DLD1 (cell line): ENCODE results near the gene SLCO3A1.

Source experiments
- in situ Hi-C: cut with HindIII; loops from 2 replicates; pipeline ENCODE4 v1.10.0; 2017; ENCODE audit warnings: low sequenced_read_pairs

The SLCO3A1 gene

DNA sequence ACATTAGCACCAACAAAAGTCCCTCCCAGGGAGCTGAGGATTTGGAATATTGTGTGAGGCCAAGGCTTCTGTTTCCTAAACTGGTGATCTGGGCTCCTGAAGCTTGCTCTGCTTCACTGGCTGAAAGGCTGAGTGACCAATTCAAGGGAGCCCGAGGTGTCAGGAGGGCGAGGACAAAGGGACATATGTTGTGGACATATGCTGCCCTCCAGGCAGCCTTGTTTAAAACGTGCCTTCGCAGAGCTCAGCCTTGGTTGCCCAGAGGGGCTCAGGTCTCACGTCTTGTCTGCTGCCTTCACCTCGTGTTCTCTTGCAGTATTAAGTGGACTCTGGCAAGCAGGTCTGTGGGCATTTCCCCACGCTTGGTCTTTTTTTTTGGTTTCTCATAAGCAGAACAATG, 7.0 kb downstream of the SLCO3A1 start:
- in situ Hi-C loops: no loop called here

DNA sequence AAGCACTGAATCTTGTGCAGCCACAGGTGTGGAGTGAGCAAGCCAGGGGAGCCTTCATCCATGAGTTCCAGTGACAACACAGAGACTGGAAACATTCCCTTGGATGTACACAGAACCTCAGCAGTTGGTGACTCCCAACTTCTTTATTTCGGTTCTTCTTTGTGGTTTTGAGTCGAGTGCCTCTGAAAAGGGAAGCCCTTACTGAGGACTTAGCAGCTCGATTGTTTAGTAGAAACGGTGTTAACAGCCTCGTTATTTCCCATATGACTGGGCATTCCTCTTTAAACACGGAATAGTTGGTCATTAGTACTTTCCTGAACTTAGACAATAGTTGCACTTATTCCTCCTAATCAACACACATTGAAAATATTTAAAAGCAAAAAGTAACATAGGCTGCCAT, 7.7 kb downstream of the SLCO3A1 start:
- in situ Hi-C loops: no loop called here

DNA sequence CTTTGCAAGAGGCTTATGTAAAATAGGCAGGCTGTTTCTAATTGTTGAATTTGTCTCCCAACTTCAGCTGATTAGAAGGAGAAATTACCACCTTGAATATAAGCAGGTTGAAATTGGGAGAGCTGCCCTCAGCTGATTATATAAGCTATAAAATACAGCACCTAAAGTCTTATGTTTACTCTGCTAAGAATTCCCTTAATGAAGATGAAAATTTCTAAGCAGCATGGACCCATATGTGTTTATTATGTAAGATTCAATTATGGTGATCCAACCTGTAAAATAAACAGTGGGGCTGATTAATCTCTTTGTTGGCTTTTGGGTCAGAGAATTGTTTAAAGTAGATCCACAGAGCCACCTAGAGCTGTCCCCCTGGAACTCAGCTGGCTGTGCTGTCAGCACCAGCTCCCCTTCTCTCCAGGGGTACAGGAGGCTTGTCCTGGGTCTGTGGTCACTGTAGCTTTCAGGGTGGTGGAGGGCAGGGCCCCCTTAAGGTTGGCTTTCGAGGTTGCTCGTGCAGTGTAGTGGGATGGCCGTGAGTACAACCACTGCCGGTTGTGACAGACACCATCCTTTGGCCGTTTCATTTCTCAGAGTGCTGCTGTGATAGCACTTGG, 9.5 kb downstream of the SLCO3A1 start:
- in situ Hi-C loops: no loop called here

DNA sequence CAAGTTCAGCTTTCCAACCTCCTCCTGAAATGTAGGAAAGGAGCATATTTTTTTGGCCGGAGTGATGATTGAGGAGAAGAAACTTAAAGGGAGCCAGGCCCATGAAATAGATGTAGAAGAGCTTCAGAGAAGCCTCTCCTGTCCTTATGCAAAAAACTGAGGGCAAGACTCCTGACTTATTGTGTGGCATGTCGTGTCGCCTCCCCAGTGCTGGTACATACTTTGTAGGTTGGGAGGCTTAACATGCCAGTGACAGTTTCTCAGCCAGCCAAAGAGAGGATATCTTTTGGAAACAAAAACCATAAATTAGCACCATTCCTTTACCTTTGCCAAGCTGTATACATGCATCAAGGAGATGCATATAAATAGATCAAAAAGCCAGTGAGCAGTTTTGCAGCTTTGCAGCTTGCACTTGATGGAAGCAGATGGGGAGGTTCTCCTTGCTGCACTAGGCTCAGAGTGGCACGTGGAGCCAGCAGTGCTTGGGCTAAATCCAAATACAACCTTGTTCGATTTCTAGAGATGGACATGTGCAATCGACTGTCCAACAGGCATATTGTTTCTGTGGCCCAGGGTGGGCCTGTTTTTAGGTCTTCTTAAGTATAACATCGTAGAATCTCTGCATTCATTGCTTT, 10.2 kb downstream of the SLCO3A1 start:
- in situ Hi-C loops: no loop called here

DNA sequence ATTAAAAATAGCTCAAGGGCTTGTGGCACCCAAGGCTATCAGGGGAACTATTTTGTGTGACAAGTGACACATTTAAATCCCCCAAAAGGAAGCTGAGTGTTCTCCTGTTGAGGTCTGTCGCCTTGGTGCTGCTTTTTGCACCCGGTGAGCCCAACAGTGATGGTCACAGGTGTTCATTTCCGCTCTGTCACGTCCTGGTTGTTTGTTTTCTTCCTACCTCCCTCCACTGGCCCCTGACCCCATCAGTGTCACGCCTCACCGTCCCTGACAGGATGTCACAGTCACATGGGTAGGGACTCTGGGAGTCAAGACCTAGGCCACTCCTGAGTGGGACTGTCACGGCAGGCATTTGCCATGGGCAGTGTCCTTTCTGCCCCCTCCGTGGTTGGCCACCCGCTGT, 11.2 kb downstream of the SLCO3A1 start:
- in situ Hi-C loops: no loop called here

DNA sequence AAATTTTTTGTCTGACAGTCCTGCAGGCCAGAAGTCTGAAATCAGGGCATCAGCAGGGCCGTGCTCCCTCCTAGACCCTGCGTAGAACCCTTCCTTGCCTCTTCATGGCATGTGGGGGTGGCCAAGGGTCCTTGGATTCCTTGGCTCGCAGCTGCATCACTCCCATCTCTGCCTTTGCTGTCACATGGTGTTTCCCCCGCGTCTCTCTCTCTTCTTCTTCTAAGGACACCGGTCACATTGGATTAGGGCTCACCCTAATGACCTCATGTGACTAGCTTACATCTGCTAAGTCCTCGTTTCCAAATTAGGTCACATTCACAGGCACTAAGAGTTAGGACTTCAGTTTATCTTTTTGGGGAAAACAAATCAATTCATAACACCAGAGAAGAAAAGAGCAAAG, 12.0 kb downstream of the SLCO3A1 start:
- in situ Hi-C loops: no loop called here

DNA sequence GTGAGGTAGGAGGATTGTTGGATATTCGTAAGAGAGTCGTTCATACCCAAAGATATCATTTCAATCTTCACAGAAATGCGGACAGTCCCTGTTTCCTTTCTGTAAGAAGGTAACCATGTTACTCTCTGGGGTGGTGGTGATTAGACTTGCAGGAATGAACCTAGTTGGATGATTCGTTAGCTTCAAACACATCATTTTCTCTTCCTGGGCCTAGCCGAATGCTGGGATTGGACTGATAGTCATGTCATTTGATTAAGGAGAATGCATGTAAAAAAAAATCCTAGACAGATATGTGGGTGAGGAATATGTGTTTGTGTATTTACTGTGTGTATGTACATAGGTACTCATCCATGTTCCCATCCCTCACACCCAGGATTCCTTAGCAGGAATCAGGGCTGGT, 12.4 kb downstream of the SLCO3A1 start:
- in situ Hi-C loops: no loop called here

DNA sequence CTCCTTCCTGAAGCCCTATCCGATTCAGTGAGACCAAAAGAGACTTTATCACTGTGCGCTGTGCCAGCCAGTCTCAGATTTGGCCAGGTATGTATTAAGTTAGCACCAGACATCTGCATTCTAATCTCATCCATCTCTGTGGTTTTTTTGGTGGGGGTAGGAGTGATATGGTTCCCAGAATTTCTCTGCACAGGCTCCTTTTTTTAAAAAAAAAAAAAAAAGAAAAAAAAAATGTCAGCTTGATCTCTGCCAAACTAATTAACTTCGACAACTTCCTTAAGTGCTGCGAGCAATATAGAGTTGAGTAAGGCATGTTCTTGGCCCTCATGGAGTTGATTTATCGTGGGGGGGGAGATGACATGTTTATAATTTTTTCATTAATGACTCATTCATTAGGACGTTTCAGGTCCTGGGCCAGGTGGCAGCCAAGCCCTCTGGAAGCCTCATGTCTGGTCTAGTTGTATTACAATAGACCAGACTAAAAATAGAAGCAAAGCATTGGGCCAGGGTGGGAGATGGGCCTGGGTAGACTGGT, 12.9 kb downstream of the SLCO3A1 start:
- in situ Hi-C loops: no loop called here

DNA sequence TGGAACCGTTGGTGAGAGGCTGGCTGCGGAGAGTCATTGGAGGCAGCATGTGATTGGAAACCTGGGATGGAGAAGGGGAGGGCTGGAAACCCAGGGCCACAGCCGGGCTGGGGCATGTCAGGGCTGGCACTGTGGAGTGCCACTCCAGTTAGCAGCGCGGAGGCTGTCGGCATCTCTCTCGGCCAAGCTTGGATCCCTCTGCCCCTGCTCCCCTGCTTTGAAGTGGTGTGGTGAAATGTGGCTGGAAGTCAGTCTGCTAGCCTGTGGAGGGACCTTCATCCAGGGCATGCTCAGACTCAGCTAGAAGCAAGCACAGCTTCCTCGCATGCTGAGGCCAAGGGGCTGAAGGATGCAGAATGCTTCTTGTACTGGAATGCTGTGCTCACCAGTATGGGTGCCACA, 13.5 kb downstream of the SLCO3A1 start:
- in situ Hi-C loops: no loop called here

DNA sequence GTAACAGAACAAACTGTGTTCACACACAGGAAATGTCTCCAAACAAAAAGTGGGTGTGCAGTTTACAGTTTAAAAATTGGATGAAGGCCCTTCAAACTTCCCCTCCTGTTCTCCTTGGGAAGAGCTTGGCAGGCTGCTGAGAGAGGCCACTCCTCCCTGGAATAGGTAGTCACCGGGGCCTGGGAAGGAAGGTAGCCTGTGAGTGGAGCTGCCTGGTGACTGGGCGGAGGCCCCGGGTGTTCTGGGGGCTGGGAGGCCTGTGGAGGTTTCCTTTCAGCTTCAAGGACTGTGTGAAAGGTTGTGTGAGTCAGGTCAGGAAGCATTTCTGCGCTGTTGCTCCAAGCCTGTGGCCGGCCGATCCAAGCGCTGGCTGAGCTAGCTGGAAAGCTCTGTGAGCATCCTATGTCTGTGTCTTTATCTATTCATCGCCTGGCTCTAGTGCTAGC, 14.1 kb downstream of the SLCO3A1 start:
- in situ Hi-C loops: no loop called here

DNA sequence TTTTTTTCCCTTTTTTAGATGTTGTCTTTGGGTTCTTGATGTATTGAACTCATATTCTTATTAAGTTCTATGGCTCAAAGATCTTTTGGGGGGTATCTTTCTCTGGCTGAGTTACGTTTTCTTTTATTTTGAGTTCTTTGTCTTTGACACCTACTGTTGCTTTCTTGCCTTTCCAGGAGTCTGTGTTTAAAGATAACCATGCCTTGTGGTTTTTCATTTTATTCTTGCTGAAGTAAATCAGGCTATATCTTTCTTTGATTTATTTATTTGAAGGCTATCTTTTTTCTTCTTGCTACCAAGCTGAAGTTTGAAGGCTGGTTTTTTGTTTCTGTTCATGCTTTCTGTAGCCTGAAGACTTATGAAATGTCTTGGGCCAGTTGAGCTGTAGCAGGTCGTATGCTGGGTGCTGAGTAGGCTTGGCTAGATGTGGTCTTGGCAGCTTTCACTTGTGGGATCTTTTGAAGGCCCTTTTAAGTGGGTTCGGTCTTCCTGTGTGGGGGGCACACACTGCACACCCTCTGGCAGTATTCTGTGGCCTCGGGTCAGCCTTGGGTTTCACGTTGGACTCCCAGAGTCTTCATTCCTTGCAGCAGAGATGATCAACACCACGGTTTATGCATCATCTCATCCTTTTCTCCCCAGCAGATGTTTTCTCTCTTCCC, 17.5 kb downstream of the SLCO3A1 start:
- in situ Hi-C loops: no loop called here

DNA sequence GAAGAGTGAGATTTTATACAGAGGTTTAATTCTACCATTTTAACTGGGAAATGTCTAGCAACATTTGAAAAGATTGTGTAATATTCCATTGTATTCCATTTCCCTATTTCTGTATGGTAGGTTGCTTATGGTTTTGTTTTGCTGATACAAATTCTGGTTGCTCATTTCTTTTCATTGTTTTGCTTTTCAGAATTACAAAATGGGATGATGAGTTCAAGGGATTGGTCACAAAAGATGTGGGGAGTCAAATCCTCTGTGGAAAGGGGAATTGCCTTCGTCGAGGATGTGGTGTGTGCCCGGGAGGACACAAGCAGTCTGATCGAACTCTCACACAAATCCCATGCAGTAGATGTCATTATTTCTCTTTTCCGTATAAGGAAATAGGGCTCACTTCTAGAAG, 18.3 kb downstream of the SLCO3A1 start:
- in situ Hi-C loops: no loop called here

DNA sequence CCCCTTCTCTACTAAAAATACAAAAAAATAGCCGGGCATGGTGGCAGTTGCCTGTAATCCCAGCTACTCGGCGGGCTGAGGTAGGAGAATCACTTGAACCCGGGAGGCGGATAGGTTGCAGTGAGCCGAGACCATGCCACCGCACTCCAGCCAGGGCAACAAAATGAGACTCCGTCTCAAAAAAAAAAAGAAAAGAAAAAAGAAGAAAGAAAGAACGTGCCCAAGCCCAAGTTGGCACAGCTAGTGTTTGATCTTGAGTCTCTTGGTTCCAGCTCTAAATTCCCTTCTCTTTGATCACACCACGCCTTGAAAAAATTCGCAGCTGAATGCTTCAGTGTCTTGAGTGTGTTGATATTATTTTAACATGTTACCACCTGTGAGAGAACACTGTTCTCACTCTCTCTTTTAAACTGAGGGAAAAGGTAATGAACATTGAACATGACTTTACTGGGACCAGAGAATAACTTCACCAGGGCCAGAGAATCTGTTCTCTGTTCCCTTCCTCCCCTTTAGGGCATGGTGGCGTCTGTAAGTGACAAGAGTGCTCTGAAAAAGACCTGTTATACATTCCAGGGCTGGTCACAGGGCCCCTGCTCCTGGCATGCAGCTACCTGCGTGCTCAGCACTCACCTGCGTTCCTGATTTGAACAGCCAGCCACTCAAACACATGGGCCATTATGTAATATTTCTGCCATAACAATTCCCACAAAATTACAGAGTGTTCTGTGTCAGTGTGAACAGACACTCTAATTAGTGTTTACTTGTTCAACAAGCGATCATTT, 19.0 kb downstream of the SLCO3A1 start:
- in situ Hi-C loops: no loop called here

DNA sequence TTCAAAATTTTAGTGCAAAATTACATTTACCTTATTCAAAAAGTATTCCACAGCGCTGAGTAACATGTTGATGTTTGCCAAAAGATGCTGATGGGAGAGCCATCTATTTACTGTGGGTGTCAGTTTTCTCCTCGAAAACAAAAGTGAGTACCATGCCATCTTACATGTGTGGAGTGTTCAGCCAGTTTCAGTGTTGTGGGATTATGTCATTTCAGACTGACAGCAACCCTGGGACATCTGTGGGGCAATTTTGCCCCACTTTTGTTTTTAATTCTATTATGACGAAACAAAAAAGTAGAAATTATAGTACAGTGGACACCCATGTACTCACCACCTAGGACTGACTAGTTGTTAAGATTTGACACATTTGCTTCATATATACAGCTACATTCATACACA, 19.6 kb downstream of the SLCO3A1 start:
- in situ Hi-C loops: no loop called here

DNA sequence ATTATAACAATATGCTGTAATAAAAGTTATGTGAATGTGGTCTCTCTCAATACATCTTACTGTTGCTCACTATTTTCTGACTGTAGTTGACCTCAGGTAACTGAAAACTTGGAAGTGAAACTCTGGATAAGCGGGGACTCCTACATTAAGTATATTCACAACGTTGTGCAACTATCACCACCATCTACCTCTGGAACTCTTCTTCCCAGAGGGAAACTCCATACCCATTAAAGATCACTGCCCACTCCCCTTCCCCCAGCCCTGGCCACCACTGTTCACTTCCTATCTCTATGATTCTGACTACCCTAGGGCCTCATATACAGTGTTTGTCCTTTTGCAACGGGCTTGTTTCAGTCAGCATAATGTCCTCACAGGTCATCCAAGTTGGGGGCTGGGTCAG, 20.7 kb downstream of the SLCO3A1 start:
- in situ Hi-C loops: no loop called here

DNA sequence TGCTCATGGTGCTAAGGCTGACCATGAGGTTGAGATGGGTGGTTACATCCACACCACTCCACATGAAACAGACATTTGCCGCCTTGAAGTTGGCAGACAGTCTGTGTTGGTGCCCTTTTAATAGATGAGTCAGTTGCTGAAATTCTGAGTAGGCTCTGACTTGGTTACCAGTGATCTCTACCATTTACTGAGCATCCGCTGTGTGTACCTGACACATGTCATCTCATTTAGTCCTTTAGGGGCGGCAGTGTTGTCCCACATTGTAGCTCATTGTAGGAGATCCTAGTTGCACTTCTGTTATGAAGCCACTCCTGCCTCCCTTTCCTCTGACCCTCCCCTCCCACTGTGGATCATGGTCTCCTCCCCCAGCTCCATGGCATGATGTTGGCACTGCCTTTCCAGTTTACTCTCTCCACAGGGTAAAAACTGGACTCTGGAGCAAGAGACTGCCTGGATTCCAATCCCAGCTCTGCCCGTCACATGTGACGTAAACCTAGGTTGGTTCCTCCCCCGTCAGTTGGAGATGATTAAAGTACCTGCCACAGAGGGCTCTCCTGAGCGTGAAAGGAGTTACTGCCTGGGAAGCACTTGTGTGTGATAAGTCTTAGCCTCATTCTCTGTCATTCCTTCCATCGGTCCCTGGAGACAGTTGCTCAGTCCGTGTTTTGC, 21.6 kb downstream of the SLCO3A1 start:
- in situ Hi-C loops: no loop called here

DNA sequence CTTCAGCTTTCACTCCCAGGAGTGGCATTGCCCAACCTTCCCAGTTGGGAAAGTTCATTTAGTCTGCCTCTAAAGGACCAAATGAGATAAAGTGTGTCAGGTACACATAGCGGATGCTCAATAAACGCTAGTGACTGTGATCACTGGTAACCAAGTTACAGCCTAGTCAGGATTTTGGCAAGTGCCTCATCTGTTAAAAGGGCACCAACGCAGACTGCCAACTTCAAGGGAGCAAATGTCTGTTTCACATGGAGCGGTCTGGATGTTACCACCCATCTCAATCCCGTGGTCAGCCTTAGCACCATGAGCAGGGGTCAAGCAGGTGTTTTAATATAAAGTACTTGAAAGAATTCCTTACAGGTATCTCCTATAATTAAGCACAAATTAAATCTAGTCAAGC, 22.7 kb downstream of the SLCO3A1 start:
- in situ Hi-C loops: no loop called here

DNA sequence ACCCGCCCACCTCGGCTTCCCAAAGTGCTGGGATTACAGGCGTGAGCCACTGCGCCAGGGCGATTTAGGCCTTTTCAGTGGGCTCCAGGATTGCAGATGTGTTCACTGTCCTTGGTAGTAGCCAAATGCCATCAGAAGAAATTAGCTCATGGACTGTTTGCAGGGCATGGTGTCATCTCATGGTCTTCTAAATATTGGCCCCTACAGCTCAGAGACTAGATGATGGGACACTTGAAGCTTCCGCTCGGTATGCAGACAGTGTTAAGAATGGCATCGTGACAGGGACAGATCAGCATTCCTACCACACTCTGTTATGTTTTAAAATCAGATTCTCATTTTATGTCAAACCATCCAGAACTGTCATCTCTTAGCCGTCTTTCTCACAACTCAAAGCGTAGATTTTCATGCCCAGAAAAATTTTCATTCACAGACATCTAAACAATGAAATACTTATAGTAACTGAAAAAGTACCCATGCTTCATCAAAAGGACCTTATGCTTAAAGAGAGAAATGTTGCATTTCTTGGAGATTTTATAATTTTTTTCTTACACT, 24.9 kb downstream of the SLCO3A1 start:
- in situ Hi-C loops: no loop called here

DNA sequence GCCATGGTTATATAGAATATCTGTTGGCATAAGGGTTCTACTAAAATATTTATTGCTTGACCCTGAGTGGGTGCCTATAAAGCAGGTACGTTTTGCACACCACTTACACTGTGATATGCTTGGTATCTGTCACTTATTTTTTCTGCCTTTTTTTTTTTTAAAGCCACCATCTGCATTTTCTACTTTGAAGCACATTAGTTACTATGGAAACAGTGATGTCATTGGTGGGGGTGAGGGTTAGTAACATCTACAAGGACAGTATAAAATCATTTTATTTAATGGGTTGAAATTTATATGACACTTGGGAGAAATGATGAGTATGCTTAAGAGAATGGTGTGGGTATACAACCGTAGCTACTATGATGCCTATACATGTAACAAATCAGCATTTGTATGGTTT, 25.6 kb downstream of the SLCO3A1 start:
- in situ Hi-C loops: no loop called here

DNA sequence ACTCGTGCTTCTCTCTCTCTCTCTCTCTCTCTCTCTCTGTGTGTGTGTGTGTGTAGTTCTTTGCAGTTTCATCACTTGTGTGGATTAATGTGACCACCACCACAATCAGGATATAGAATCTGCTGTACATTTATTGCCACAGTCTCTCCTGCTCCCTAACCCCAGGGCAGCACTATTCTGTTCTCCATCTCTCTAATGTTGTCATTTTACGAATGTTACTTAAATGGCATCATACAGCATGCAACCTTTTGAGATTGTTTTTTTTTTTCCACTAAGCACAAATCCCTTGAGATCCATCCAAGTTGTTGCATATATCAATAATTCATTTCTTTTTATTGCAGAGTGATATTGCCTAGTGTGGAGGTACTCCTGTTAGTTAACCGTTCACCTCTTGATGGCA, 26.9 kb downstream of the SLCO3A1 start:
- in situ Hi-C loops: no loop called here
